ENCODE results near the gene NDUFB3.

Gene NDUFB3

GRCh38 chr2:201114846-201115245 lies 43.0 kb downstream of the NDUFB3 start:
- H3K27ac ChIP-seq, result no peak overlapping the region

GRCh38 chr2:201116115-201116958 lies 44.5 kb downstream of the NDUFB3 start, which contains the start of gene CFLAR:
Gene CFLAR, plus strand, starts transcription at chr2:201116164. Its CDS starts 13,702 bp downstream, at chr2:201129866.
- TF ChIP-seq CTCF (IDR thresholded peaks at IDR 0.05), result no peak
- TF ChIP-seq ZFX (IDR thresholded peaks at IDR 0.05; ENCODE audit: borderline replicate concordance), result no peak
- H3K27ac ChIP-seq, result peak within 1 kb of the TSS; percentile 89

More at GRCh38 chr2:201114846-201115245, 43.0 kb downstream of the NDUFB3 start:
- TF ChIP-seq CTCF (IDR thresholded peaks at IDR 0.05), result no peak
- no peak for TF ChIP-seq ZFX (IDR thresholded peaks at IDR 0.05; ENCODE audit: borderline replicate concordance)

GRCh38 chr2:201116959-201117734 lies 45.3 kb downstream of the NDUFB3 start:
- peak overlapping the region; percentile 89 for H3K27ac ChIP-seq
- no peak for TF ChIP-seq CTCF (IDR thresholded peaks at IDR 0.05)
- no peak for TF ChIP-seq ZFX (IDR thresholded peaks at IDR 0.05; ENCODE audit: borderline replicate concordance)

- H3K27ac ChIP-seq, result peak overlapping the region; percentile 89
These were observed 45.9 kb downstream of the NDUFB3 start for GRCh38 chr2:201117735-201118094.

- H3K27ac ChIP-seq, result peak overlapping the region; percentile 89; the same call in 1 of the 2 replicates
- TF ChIP-seq CTCF (IDR thresholded peaks at IDR 0.05), result no peak
- TF ChIP-seq ZFX (IDR thresholded peaks at IDR 0.05; ENCODE audit: borderline replicate concordance), result no peak
These were observed 46.5 kb downstream of the NDUFB3 start for GRCh38 chr2:201118121-201118960.

GRCh38 chr2:201118961-201119854 lies 47.4 kb downstream of the NDUFB3 start:
- no peak overlapping the region for H3K27ac ChIP-seq

More at GRCh38 chr2:201118961-201119854, 47.4 kb downstream of the NDUFB3 start:
- TF ChIP-seq ZFX (IDR thresholded peaks at IDR 0.05; ENCODE audit: borderline replicate concordance) (no peak), CTCF (IDR thresholded peaks at IDR 0.05) (no peak)
